MCF 10A (cell line): Measurements from ENCODE around the gene C6orf120. TPM values are rescaled to one million over a fixed set of nuclear protein-coding genes. Genes with fewer than 3 reads are reported as not detected.

Experiments
- BruUV-seq: library from RNA; stranded (reverse); fragments of 400-500 nt; replicated peaks from 2 replicates; lab custom pipeline; 2021; lab: Mats Ljungman, UMichigan
- CTCF ChIA-PET: fragments of 300-600 bp; sonication (Branson Sonifier 250); formaldehyde crosslinking; extraction: SDS; loops from one replicate; lab custom pipeline; 2021; ENCODE audit warnings: antibody characterized with exemption, inconsistent platforms; lab: Yijun Ruan, JAX
- POLR2A ChIA-PET: fragments of 300-600, 350-650 bp; sonication (Branson Sonifier 250); formaldehyde crosslinking; extraction: SDS; loops from one replicate; lab custom pipeline; 2020; ENCODE audit warnings: antibody characterized with exemption, inconsistent platforms; lab: Yijun Ruan, JAX
- DNase-seq: peaks from one replicate; pipeline ENCODE4 v3.0.0-alpha.2; 2018; ENCODE audit not compliant: unreplicated experiment
- H3K27ac Mint-ChIP-seq: one replicate; pipeline ENCODE4 v1.8.0; 2022; ENCODE audit warnings: mild to moderate bottlenecking, low read depth, mixed read lengths; ENCODE audit not compliant: unreplicated experiment
- H3K27me3 Mint-ChIP-seq: one replicate; pipeline ENCODE4 v1.8.0; 2022; ENCODE audit warnings: mixed read lengths; ENCODE audit not compliant: insufficient read depth, unreplicated experiment
- H3K36me3 Mint-ChIP-seq: one replicate; pipeline ENCODE4 v1.8.0; 2022; ENCODE audit warnings: mild to moderate bottlenecking, moderate library complexity, mixed read lengths; ENCODE audit not compliant: insufficient read depth, unreplicated experiment
- H3K4me1 Mint-ChIP-seq: one replicate; pipeline ENCODE4 v1.8.0; 2022; ENCODE audit warnings: mixed read lengths; ENCODE audit not compliant: insufficient read depth, unreplicated experiment
- H3K4me3 Mint-ChIP-seq: one replicate; pipeline ENCODE4 v1.8.0; 2022; ENCODE audit warnings: mild to moderate bottlenecking, moderate library complexity, mixed read lengths; ENCODE audit not compliant: unreplicated experiment
- H3K9me3 Mint-ChIP-seq: one replicate; pipeline ENCODE4 v1.8.0; 2022; ENCODE audit warnings: mixed read lengths; ENCODE audit not compliant: unreplicated experiment
- CTCF ChIP-seq: fragments of 200-600 bp; IDR thresholded peaks from one replicate; pipeline ENCODE4 v1.8.0; 2022; ENCODE audit warnings: antibody characterized with exemption, mild to moderate bottlenecking; ENCODE audit not compliant: unreplicated experiment
- intact Hi-C: fragments of 100-400 bp; cut with micrococcal nuclease; formaldehyde crosslinking; loops from 2 replicates; pipeline ENCODE4 v1.14.1; 2022
- total RNA-seq: library from RNA; stranded (reverse); gene quantifications from 2 replicates; pipeline ENCODE4 v1.2.3, GENCODE V29; 2022

The C6orf120 gene
- total RNA-seq, 1 experiment from 2014 or later, result 25.3 TPM

GRCh38 chr6:169675011-169675410 is 26.9 kb upstream of the C6orf120 start:
- intact Hi-C loops, result no loop called here
- peaks cover 27% of the 10 kb centered on the region for H3K36me3 Mint-ChIP-seq
- peaks cover 4% of the 10 kb centered on the region for H3K9me3 Mint-ChIP-seq
- no peak for TF ChIP-seq CTCF
- no peak overlapping the region for H3K4me3 Mint-ChIP-seq
- CTCF ChIA-PET, result no interaction called here
- H3K27ac Mint-ChIP-seq, result no peak overlapping the region
- no peak for DNase-seq
- H3K4me1 Mint-ChIP-seq, result peaks cover 8% of the 10 kb centered on the region
- no peaks in the 10 kb centered on the region for H3K27me3 Mint-ChIP-seq
- no TSS peak for BruUV-seq
- POLR2A ChIA-PET, result interaction anchor here (1.4 kb wide), 1 partner anchor 14 kb away, joined by 5 read pairs; no protein-coding TSS in a partner anchor

GRCh38 chr6:169677096-169677495 is 24.8 kb upstream of the C6orf120 start:
- H3K9me3 Mint-ChIP-seq, result peaks cover 13% of the 10 kb centered on the region
- DNase-seq, result no peak
- no peak overlapping the region for H3K4me3 Mint-ChIP-seq
- H3K27ac Mint-ChIP-seq, result no peak overlapping the region
- ChIA-PET POLR2A (interaction anchor here (0.7 to 1.7 kb wide), 2 partner anchors 25 to 41 kb away, joined by 3 to 8 read pairs; partner anchors contain the start of genes C6orf120 and WDR27), CTCF (interaction anchor here (1.1 to 1.4 kb wide), 2 partner anchors 9 to 721 kb away, joined by 4 read pairs; no protein-coding TSS in a partner anchor)
- TF ChIP-seq CTCF, result no peak
- peaks cover 27% of the 10 kb centered on the region for H3K36me3 Mint-ChIP-seq
- intact Hi-C loops, result no loop called here
- peaks cover 8% of the 10 kb centered on the region for H3K4me1 Mint-ChIP-seq
- BruUV-seq, result no TSS peak
- no peaks in the 10 kb centered on the region for H3K27me3 Mint-ChIP-seq

- no TSS peak for BruUV-seq
- Mint-ChIP-seq H3K9me3 (peaks cover 13% of the 10 kb centered on the region), H3K27me3 (no peaks in the 10 kb centered on the region), H3K4me3 (no peak overlapping the region), H3K4me1 (peaks cover 16% of the 10 kb centered on the region), H3K27ac (no peak overlapping the region), H3K36me3 (peaks cover 31% of the 10 kb centered on the region)
- no peak for TF ChIP-seq CTCF
- DNase-seq, result no peak
- intact Hi-C loops, result no loop called here
- CTCF ChIA-PET, result interaction anchor here (0.6 to 1.4 kb wide), 2 partner anchors 336 to 722 kb away, joined by 3 to 4 read pairs; no protein-coding TSS in a partner anchor
- POLR2A ChIA-PET, result interaction anchor here (1.0 to 1.7 kb wide), 2 partner anchors 14 to 24 kb away, joined by 3 to 8 read pairs; partner anchors contain the start of genes C6orf120 and WDR27
Measured at GRCh38 chr6:169678342-169678741, 23.6 kb upstream of the C6orf120 start.

- peaks cover 36% of the 10 kb centered on the region for H3K36me3 Mint-ChIP-seq
- no TSS peak for BruUV-seq
Measured at GRCh38 chr6:169684056-169684455, 17.9 kb upstream of the C6orf120 start.

More at GRCh38 chr6:169684056-169684455, 17.9 kb upstream of the C6orf120 start:
- peak overlapping the region; percentile 57 for H3K27ac Mint-ChIP-seq
- peaks cover 30% of the 10 kb centered on the region for H3K4me1 Mint-ChIP-seq
- no peak for TF ChIP-seq CTCF
- intact Hi-C loops, result no loop called here
- peaks cover 33% of the 10 kb centered on the region for H3K9me3 Mint-ChIP-seq
- H3K27me3 Mint-ChIP-seq, result no peaks in the 10 kb centered on the region
- POLR2A ChIA-PET, result interaction anchor here (0.9 to 1.0 kb wide), 2 partner anchors 16 to 17 kb away, joined by 3 read pairs; partner anchors contain the start of genes C6orf120 and WDR27
- no peak overlapping the region for H3K4me3 Mint-ChIP-seq
- CTCF ChIA-PET, result no interaction called here
- DNase-seq, result peak; percentile 56
